Measurements from ENCODE around the gene DPH6.

GRCh38 chr15:35540885-35541284, 5.1 kb downstream of the DPH6 start:
- TF ChIP-seq CTCF (IDR thresholded peaks at IDR 0.05) (no peak), ZFX (IDR thresholded peaks at IDR 0.05; ENCODE audit: borderline replicate concordance) (no peak)

Measured in 22Rv1 (cell line).